ENCODE results near the gene FADD.
A peak's percentile ranks its signal among the peaks of the same experiment; 100 is the strongest.
"Not testable (repeated sequence)": the region's sequence is repeated elsewhere in the genome, so short reads cannot be mapped to it uniquely, and the experiment has no call there.

The FADD gene

GRCh38 chr11:70205766-70206165 lies 2.7 kb downstream of the FADD start:
- peak; percentile 9 for DNase-seq

GRCh38 chr11:70206226-70206981 lies 3.3 kb downstream of the FADD start:
- no peak for DNase-seq

GRCh38 chr11:70206982-70207376 lies 3.9 kb downstream of the FADD start:
- DNase-seq, result no peak

GRCh38 chr11:70207531-70208131 lies 4.5 kb downstream of the FADD start:
- no peak for DNase-seq

GRCh38 chr11:70209391-70209912 lies 6.4 kb downstream of the FADD start:
- no peak for DNase-seq

GRCh38 chr11:70210051-70210501 lies 7.0 kb downstream of the FADD start:
- no peak for DNase-seq

- no peak for DNase-seq
Measured at GRCh38 chr11:70210530-70210929, 7.4 kb downstream of the FADD start.

GRCh38 chr11:70212227-70212811 lies 9.2 kb downstream of the FADD start:
- no peak for DNase-seq

- DNase-seq, result not testable (repeated sequence)
Measured at GRCh38 chr11:70217388-70217787, 14.3 kb downstream of the FADD start.

- DNase-seq, result not testable (repeated sequence)
Measured at GRCh38 chr11:70218076-70218475, 15.0 kb downstream of the FADD start.

- no peak for DNase-seq
Measured at GRCh38 chr11:70220136-70220535, 17.0 kb downstream of the FADD start.

GRCh38 chr11:70220920-70221319 lies 17.8 kb downstream of the FADD start:
- DNase-seq, result no peak

GRCh38 chr11:70225681-70226177 lies 22.6 kb downstream of the FADD start:
- no peak for DNase-seq

GRCh38 chr11:70226183-70226582 lies 23.1 kb downstream of the FADD start:
- DNase-seq, result no peak

- no peak for DNase-seq
Measured at GRCh38 chr11:70226967-70227366, 23.9 kb downstream of the FADD start.

GRCh38 chr11:70229737-70230136 lies 26.6 kb downstream of the FADD start:
- no peak for DNase-seq

- DNase-seq, result no peak
Measured at GRCh38 chr11:70230151-70230839, 27.2 kb downstream of the FADD start.

GRCh38 chr11:70230840-70231710 lies 28.0 kb downstream of the FADD start:
- no peak for DNase-seq

- DNase-seq, result no peak
Measured at GRCh38 chr11:70233034-70233433, 29.9 kb downstream of the FADD start.

- no peak for DNase-seq
Measured at GRCh38 chr11:70233511-70233934, 30.4 kb downstream of the FADD start.

- no peak for DNase-seq
Measured at GRCh38 chr11:70233962-70234361, 30.9 kb downstream of the FADD start.

GRCh38 chr11:70240337-70240736 lies 37.2 kb downstream of the FADD start:
- no peak for DNase-seq

All from activated CD4-positive, alpha-beta T cell treated with anti-CD3 and anti-CD28 coated beads, Interleukin-2, Interleukin-6, amounts not matched to agents 100 ng/mL and 50 ng/mL, durations not matched to agents 16 hours and 8 hours (primary cell).